Prostate gland (tissue), 2 donors: ENCODE measurements around the gene HS3ST3A1. TPM values are rescaled to one million over a fixed set of nuclear protein-coding genes. Genes with fewer than 3 reads are reported as not detected.

Source experiments
- DNase-seq: peaks from one replicate; pipeline ENCODE4 v3.0.0-alpha.2; 2019; ENCODE audit warnings: low spot score
- H3K27ac ChIP-seq, 2 donors: fragments of 200-600 bp; sonication (generic); 2 replicates each; pipeline ENCODE4 v1.5.1; 2017 to 2019
- H3K27me3 ChIP-seq: fragments of 200-600 bp; sonication (generic); replicated peaks from 2 replicates; pipeline ENCODE4 v1.5.1; 2019; ENCODE audit not compliant: insufficient read depth
- H3K36me3 ChIP-seq, 2 donors: fragments of 200-600 bp; sonication (generic); 1 replicate in 1 of 2; 2 replicates in 1 of 2; pipeline versions ENCODE4 v1.5.1 to v1.8.1; 2017 to 2019
- H3K4me1 ChIP-seq: fragments of 200-600 bp; sonication (generic); replicated peaks from 2 replicates; pipeline ENCODE4 v1.5.1; 2019
- H3K4me3 ChIP-seq, 2 donors: fragments of 200-600 bp; sonication (generic); 2 replicates each; pipeline ENCODE4 v1.5.1; 2017 to 2019
- H3K9me3 ChIP-seq: fragments of 200-600 bp; sonication (generic); 2 replicates; pipeline ENCODE4 v1.5.1; 2017
- POLR2A ChIP-seq: fragments of 450-650 bp; IDR thresholded peaks from one replicate; pipeline ENCODE4 v1.6.1; 2016; ENCODE audit warnings: antibody characterized with exemption, mild to moderate bottlenecking
- POLR2AphosphoS5 ChIP-seq: sonication (generic); formaldehyde crosslinking; IDR thresholded peaks from one replicate; pipeline ENCODE4 v1.6.1; 2017; ENCODE audit warnings: antibody characterized with exemption
- WGBS: methylation state at CpG from one replicate; pipeline ENCODE4 v1.1.5; 2018; 5-methylcytosine and 5-hydroxymethylcytosine counted together
- intact Hi-C: fragments of 100-400 bp; cut with DNase I; formaldehyde crosslinking; loops from one replicate; pipeline ENCODE4 v1.14.2; 2022
- total RNA-seq, 2 donors: library from RNA; depleted of rRNA; stranded (reverse); fragments of >200 nt; gene quantifications; one replicate each; pipeline ENCODE4 v1.1.0, GENCODE V29; 2016
- TF ChIP-seq, protein P1 (sequence below), 4 experiments: fragments of 200-600 bp in 2 of 4; fragments of 450-650 bp in 2 of 4; sonication (generic) in 2 of 4; IDR thresholded peaks; 1 replicate in 3 of 4; 2 replicates in 1 of 4; pipeline ENCODE4 v1.5.1; 2016 to 2019; ENCODE audit warnings: antibody characterized with exemption in 4 of 4, mild to moderate bottlenecking in 2 of 4, moderate library complexity in 2 of 4

Gene HS3ST3A1
- total RNA-seq, 2 donors from 2014 or later, result 3.1 to 14.3 TPM

DNA sequence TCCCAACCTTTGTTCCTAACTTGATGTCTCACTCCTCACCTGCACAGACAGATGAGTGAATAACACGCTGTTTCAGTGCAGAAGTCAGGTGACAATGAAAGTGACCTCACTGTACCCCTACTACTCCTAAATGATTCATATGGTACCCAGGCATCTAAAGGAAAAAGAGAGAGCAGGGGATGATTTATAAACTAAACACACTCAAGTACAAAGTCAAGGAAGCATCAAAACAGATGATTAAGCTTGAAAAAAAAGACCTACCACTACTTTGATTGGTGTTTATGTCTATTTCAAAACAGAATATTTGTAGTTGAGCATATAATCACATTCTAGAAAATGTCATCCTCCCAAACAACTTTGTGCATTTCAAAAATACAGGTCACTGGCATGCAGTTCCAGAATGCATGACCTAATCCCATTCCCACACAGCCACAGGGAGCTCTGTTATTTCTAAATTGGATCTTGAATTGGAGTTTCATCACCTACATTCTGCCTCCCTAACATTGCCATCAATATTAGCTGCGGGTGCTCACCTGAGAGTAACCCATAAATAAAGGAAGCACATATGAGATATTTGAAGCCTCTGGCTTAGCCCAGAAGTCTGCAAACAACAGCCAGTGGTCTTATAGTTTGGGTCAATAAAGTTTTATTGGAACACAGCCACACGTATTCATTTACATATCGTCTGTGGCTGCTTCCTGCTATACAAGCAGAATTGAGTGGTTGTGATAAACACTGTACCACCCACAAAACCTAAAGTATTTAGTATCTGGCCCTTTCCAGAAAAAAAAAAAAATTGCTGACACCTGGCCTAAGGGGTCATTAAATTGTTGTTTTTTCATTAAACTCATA is 14.0 kb downstream of the HS3ST3A1 start:
- intact Hi-C loops, result no loop called here
- 79% methylated on average over 4 of the region's 4 CpGs for WGBS
- no peak for TF ChIP-seq POLR2A
- no peak overlapping the region for H3K27ac ChIP-seq
- H3K27me3 ChIP-seq, result no peaks in the 10 kb centered on the region
- H3K36me3 ChIP-seq, result no peaks in the 10 kb centered on the region
- H3K9me3 ChIP-seq, result no peaks in the 10 kb centered on the region
- H3K4me3 ChIP-seq, result no peak overlapping the region
- H3K4me1 ChIP-seq, result no peaks in the 10 kb centered on the region
- DNase-seq, result no peak

DNA sequence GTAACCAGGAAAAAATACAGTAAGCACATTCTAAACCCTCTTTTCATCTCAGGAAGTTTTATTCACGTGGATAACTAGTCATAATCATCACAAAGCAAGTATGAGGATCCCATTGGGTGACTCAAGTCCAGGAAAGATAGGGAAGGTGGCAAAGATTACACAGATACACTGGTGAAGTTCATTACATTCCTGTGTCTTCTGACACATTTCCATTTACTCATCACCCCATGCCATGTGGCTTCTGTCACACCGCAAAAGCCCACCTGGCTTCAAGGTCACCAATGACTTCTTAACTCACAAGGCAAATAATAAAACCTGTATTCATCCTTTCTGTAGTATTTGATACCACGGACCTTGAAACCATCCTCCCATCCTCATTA is 17.0 kb downstream of the HS3ST3A1 start:
- TF ChIP-seq POLR2AphosphoS5 (no peak), POLR2A (no peak)
- TF ChIP-seq, protein P1, sequence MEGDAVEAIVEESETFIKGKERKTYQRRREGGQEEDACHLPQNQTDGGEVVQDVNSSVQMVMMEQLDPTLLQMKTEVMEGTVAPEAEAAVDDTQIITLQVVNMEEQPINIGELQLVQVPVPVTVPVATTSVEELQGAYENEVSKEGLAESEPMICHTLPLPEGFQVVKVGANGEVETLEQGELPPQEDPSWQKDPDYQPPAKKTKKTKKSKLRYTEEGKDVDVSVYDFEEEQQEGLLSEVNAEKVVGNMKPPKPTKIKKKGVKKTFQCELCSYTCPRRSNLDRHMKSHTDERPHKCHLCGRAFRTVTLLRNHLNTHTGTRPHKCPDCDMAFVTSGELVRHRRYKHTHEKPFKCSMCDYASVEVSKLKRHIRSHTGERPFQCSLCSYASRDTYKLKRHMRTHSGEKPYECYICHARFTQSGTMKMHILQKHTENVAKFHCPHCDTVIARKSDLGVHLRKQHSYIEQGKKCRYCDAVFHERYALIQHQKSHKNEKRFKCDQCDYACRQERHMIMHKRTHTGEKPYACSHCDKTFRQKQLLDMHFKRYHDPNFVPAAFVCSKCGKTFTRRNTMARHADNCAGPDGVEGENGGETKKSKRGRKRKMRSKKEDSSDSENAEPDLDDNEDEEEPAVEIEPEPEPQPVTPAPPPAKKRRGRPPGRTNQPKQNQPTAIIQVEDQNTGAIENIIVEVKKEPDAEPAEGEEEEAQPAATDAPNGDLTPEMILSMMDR (IDR thresholded peaks at IDR 0.05), result no peak
- 86% methylated on average over 3 of the region's 3 CpGs for WGBS
- Histone ChIP-seq H3K36me3 (no peaks in the 10 kb centered on the region), H3K27me3 (no peaks in the 10 kb centered on the region), H3K4me3 (no peak overlapping the region), H3K27ac (no peak overlapping the region), H3K4me1 (no peaks in the 10 kb centered on the region), H3K9me3 (no peaks in the 10 kb centered on the region)
- no peak for DNase-seq
- intact Hi-C loops, result no loop called here

DNA sequence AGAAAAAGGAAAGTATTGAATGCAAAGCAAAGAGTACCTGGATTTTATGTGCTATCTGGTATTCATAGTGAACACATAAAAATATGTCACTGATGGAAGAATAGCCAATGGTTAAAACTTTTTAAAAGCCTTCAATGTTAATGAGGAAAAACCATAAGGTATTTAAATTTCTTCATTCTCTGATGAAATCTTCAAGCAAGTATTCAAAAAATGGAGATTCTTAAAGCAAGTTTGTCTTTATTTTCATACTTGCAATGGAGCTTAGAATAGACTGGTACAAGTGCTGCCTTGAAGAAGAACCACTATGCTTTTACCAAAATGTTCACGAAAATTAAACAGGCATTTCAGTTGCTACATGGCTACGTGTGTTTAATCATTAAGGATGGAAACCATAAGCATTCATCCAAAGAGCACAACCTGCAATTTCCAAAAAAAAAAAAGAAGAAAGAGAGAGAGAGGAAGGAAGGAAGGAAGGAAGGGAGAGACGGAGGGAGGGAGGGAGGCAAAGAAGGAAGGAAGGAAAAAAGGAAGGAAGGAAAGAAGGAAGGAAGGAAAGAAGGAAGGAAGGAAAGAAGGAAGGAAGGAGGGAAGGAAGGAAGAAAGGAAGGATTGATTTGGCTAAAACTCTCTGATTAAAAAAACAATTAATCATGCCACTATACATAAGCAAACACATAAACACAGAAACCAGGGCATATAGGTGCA is 17.6 kb downstream of the HS3ST3A1 start:
- H3K36me3 ChIP-seq, result no peaks in the 10 kb centered on the region
- WGBS, result 94% methylated on average over 3 of the region's 3 CpGs
- no peaks in the 10 kb centered on the region for H3K27me3 ChIP-seq
- DNase-seq, result no peak
- H3K9me3 ChIP-seq, result no peaks in the 10 kb centered on the region
- no peaks in the 10 kb centered on the region for H3K4me1 ChIP-seq
- no peak overlapping the region for H3K4me3 ChIP-seq
- TF ChIP-seq, protein P1 (IDR thresholded peaks at IDR 0.05), result no peak
- no peak for TF ChIP-seq POLR2AphosphoS5
- no peak for TF ChIP-seq POLR2A
- H3K27ac ChIP-seq, result no peak overlapping the region
- intact Hi-C loops, result no loop called here

DNA sequence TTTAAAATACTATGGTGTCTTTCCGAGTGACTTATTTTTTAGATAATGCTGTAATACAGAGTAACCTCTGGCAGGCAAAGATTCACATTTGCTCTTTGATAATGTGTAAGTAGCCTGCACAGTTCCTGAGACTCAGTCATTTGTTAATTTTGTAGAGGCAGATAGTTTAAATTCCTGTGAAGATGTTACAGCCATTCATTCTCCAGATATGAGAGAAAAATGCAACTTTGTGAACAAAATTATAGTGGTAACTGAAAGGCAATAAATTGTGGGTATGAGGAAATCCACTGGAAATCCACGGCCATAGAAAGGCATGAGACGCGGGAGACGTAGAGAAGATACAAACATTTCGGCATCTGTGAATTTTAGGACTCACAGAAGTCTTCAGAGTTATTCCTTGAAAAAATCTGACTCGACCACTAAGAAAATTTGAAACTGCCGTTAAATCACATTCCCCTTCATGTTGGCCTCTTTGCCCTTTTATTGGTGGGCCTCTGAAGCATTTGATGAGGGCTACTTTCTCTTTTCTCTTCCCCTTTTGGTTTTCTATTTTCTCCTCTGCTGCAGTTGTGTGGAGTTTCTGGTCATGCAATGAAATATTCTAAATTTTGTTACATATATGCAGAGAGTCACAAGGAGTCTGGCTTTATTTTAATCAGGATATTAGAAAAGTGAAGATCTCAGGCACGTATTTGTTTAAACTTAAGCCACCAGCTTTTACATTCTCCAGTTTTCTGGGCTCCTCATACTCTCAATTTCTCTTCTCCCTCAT is 18.8 kb downstream of the HS3ST3A1 start:
- Histone ChIP-seq H3K36me3 (no peaks in the 10 kb centered on the region), H3K4me1 (no peaks in the 10 kb centered on the region), H3K9me3 (no peaks in the 10 kb centered on the region), H3K27ac (no peak overlapping the region), H3K4me3 (no peak overlapping the region), H3K27me3 (no peaks in the 10 kb centered on the region)
- no peak for DNase-seq
- intact Hi-C loops, result no loop called here
- 89% methylated on average over 9 of the region's 9 CpGs for WGBS
- TF ChIP-seq POLR2A (no peak), POLR2AphosphoS5 (no peak)
- TF ChIP-seq, protein P1 (IDR thresholded peaks at IDR 0.05), result no peak

DNA sequence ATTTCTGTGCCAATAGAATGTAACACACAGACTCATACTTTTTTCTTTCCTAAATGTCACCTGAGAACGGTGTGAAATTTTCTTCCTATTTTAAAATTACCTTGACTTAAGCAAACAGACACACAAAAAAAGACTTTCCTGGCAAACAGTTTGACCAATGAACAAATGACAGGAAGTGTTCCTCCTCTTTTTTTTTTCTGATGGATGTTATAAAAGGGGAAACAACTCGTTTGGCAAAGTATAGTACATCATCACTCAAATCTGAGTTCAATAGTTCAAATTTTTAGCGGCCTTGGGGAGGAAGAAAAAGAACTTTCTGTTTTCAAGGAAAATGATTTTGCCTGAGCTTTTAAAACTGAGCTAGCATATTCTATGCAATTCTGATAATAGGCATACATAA is 19.8 kb downstream of the HS3ST3A1 start:
- no peak overlapping the region for H3K4me3 ChIP-seq
- intact Hi-C loops, result no loop called here
- H3K36me3 ChIP-seq, result no peaks in the 10 kb centered on the region
- no peaks in the 10 kb centered on the region for H3K27me3 ChIP-seq
- H3K27ac ChIP-seq, result no peak overlapping the region
- 6% methylated on average over 3 of the region's 3 CpGs for WGBS
- no peaks in the 10 kb centered on the region for H3K4me1 ChIP-seq
- no peaks in the 10 kb centered on the region for H3K9me3 ChIP-seq
- TF ChIP-seq POLR2AphosphoS5 (no peak), POLR2A (no peak)
- TF ChIP-seq, protein P1 (IDR thresholded peaks at IDR 0.05), result no peak
- no peak for DNase-seq
